KMS-11 (cell line): ENCODE measurements around the gene BMP8A.
"Not testable (repeated sequence)": the region's sequence is repeated elsewhere in the genome, so short reads cannot be mapped to it uniquely, and the experiment has no call there.

Experiments used
- H2AFZ ChIP-seq: fragments of 200-600 bp; sonication (generic); 2 replicates; pipeline ENCODE4 v1.6.1; 2016; ENCODE audit warnings: antibody characterized with exemption, mixed run types, low read depth
- H3K27ac ChIP-seq: fragments of 200-600 bp; sonication (generic); 2 replicates; pipeline ENCODE4 v1.6.1; 2016; ENCODE audit warnings: mild to moderate bottlenecking, mixed run types
- H3K27me3 ChIP-seq: fragments of 200-600 bp; sonication (generic); 2 replicates; pipeline ENCODE4 v1.6.1; 2017; ENCODE audit warnings: mild to moderate bottlenecking, low read depth, mixed run types, moderate library complexity; ENCODE audit not compliant: insufficient read depth
- H3K36me3 ChIP-seq: fragments of 200-600 bp; sonication (generic); 2 replicates; pipeline ENCODE4 v1.6.1; 2017; ENCODE audit warnings: mild to moderate bottlenecking, mixed run types; ENCODE audit not compliant: insufficient read depth
- H3K4me1 ChIP-seq: fragments of 200-600 bp; sonication (generic); 2 replicates; pipeline ENCODE4 v1.6.1; 2016; ENCODE audit warnings: mild to moderate bottlenecking, low read depth, mixed run types; ENCODE audit not compliant: poor library complexity, severe bottlenecking
- H3K4me2 ChIP-seq: fragments of 200-600 bp; sonication (generic); 2 replicates; pipeline ENCODE4 v1.7.0; 2016; ENCODE audit warnings: mild to moderate bottlenecking, mixed run types
- H3K4me3 ChIP-seq: fragments of 200-600 bp; sonication (generic); IDR thresholded peaks from 2 replicates; pipeline ENCODE4 v1.6.1; 2017; ENCODE audit warnings: low read depth, low read length, mixed read lengths; ENCODE audit not compliant: insufficient read depth
- H3K79me2 ChIP-seq: fragments of 200-600 bp; sonication (generic); 2 replicates; pipeline ENCODE4 v1.6.1; 2016; ENCODE audit warnings: low read depth, mixed run types; ENCODE audit not compliant: insufficient read depth
- H3K9ac ChIP-seq: fragments of 200-600 bp; sonication (generic); 2 replicates; pipeline ENCODE4 v1.6.1; 2016; ENCODE audit warnings: mild to moderate bottlenecking, mixed run types
- H4K20me1 ChIP-seq: fragments of 200-600 bp; sonication (generic); 2 replicates; pipeline ENCODE4 v1.6.1; 2016; ENCODE audit warnings: mild to moderate bottlenecking, mixed run types; ENCODE audit not compliant: insufficient read depth
- TF ChIP-seq, protein P1 (sequence below): fragments of 200-600 bp; sonication (generic); conservative IDR thresholded peaks from 2 replicates; pipeline ENCODE4 v1.6.1; 2017; ENCODE audit warnings: low read depth, mild to moderate bottlenecking, antibody characterized with exemption, low read length, moderate library complexity, mixed read lengths

BMP8A gene

DNA sequence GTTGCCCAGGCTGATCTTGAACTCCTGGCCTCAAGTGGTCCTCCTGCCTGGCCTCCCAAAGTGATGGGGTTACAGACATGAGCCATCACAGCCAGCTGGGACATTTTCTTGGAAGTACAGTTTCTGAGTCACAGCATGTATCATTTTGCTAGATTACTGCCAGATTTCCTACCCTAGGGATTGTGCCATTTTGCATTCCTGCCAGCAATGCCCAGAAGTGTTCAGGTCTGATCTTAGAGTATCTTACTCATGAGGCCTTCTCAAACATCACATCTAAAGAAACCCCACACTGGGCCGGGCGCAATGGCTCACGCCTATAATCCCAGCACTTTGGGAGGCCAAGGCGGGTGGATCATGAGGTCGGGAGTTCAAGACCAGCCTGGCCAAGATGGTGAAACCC, 10.2 kb downstream of the BMP8A start:
- TF ChIP-seq, protein P1, sequence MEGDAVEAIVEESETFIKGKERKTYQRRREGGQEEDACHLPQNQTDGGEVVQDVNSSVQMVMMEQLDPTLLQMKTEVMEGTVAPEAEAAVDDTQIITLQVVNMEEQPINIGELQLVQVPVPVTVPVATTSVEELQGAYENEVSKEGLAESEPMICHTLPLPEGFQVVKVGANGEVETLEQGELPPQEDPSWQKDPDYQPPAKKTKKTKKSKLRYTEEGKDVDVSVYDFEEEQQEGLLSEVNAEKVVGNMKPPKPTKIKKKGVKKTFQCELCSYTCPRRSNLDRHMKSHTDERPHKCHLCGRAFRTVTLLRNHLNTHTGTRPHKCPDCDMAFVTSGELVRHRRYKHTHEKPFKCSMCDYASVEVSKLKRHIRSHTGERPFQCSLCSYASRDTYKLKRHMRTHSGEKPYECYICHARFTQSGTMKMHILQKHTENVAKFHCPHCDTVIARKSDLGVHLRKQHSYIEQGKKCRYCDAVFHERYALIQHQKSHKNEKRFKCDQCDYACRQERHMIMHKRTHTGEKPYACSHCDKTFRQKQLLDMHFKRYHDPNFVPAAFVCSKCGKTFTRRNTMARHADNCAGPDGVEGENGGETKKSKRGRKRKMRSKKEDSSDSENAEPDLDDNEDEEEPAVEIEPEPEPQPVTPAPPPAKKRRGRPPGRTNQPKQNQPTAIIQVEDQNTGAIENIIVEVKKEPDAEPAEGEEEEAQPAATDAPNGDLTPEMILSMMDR, result no peak
- Histone ChIP-seq H3K9ac (no peak overlapping the region), H3K4me3 (no peak overlapping the region), H3K79me2 (no peaks in the 10 kb centered on the region), H2AFZ (no peak overlapping the region), H3K27me3 (no peaks in the 10 kb centered on the region), H4K20me1 (no peaks in the 10 kb centered on the region), H3K27ac (no peak overlapping the region), H3K4me2 (no peak overlapping the region), H3K4me1 (no peaks in the 10 kb centered on the region), H3K36me3 (no peaks in the 10 kb centered on the region)

DNA sequence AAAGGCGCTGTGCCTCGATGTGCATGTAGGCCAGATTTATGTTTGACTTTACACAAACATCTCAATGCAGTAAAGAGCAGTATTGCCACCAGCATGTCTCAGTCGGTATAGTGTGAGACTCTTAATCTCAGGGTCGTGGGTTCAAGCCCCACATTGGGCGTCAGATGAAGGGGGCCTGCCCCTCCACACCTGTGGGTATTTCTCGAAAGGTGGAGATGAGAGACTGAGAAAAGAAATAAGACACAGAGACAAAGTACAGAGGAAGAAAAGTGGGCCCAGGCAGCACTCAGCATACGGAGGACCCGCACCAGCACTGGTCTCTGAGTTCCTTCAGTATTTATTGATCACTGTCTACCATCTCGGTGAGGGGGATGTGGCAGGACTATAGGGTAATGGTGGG, 13.0 kb downstream of the BMP8A start:
- not testable (repeated sequence) for H3K9ac ChIP-seq, H2AFZ ChIP-seq, H3K36me3 ChIP-seq, H3K4me3 ChIP-seq, H4K20me1 ChIP-seq, H3K27me3 ChIP-seq, H3K4me2 ChIP-seq, H3K79me2 ChIP-seq, H3K27ac ChIP-seq
- peaks cover 27% of the 10 kb centered on the region for H3K4me1 ChIP-seq

DNA sequence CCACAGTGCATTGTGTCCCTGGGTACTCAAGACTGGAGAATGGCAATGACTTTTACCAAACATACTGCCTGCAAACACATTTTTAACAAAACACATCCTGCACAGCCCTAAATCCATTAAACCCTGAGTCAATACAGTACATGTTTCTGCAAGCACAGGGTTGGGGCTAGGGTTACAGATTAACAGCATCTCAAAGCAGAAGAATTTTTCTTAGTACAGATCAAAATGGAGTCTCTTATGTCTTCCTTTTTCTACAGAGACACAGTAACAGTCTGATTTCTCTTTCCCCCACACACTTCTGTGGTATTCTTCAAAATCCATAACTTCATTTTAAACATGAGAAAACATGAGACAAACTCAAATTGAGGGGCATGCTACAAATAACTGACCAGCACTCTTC, 13.9 kb downstream of the BMP8A start:
- H3K4me3 ChIP-seq, result no peak overlapping the region
- H3K27ac ChIP-seq, result no peak overlapping the region
- TF ChIP-seq, protein P1, result no peak
- no peaks in the 10 kb centered on the region for H3K79me2 ChIP-seq
- no peaks in the 10 kb centered on the region for H3K27me3 ChIP-seq
- H3K9ac ChIP-seq, result no peak overlapping the region
- peaks cover 31% of the 10 kb centered on the region for H3K4me1 ChIP-seq
- no peaks in the 10 kb centered on the region for H4K20me1 ChIP-seq
- H2AFZ ChIP-seq, result no peak overlapping the region
- no peak overlapping the region for H3K4me2 ChIP-seq
- no peaks in the 10 kb centered on the region for H3K36me3 ChIP-seq

- peaks cover 37% of the 10 kb centered on the region for H3K4me1 ChIP-seq
- H3K36me3 ChIP-seq, result no peaks in the 10 kb centered on the region
- no peak overlapping the region for H3K9ac ChIP-seq
- H3K4me3 ChIP-seq, result no peak overlapping the region
- no peaks in the 10 kb centered on the region for H4K20me1 ChIP-seq
- TF ChIP-seq, protein P1, result no peak
- H3K27me3 ChIP-seq, result no peaks in the 10 kb centered on the region
- no peak overlapping the region for H2AFZ ChIP-seq
- peak overlapping the region; percentile 59; the same call in 1 of the 2 replicates for H3K4me2 ChIP-seq
- H3K27ac ChIP-seq, result peak overlapping the region; percentile 92; the same call in 1 of the 2 replicates
- H3K79me2 ChIP-seq, result no peaks in the 10 kb centered on the region
Observed at GRCh38 chr1:39507230-39507928, 15.9 kb downstream of the BMP8A start.

DNA sequence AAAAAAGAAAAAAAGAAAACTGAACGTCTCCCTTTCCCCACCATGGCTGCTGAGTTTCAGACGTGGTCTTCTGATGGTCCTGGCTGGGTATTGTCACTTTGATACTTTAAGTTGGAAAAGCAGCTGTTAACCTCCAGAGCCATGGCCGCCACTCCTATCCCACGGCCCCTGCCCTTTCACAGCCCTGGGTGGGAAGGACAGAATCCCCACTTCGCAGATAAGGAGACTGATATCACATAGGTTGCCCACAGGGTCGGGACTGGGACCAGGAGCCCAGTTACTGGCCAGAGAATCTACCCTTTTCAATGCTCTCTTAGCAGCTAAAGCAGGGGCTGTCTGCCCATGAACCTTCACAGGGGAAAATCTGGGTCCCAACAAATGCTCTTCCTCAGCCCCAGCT, 16.8 kb downstream of the BMP8A start:
- Histone ChIP-seq H3K27ac (peak overlapping the region; percentile 92), H4K20me1 (no peaks in the 10 kb centered on the region), H3K4me2 (peak overlapping the region; percentile 59), H3K36me3 (no peaks in the 10 kb centered on the region), H3K4me1 (peaks cover 37% of the 10 kb centered on the region), H3K9ac (peak overlapping the region; percentile 56; the same call in 1 of the 2 replicates), H3K4me3 (no peak overlapping the region), H3K79me2 (no peaks in the 10 kb centered on the region), H3K27me3 (no peaks in the 10 kb centered on the region), H2AFZ (peak overlapping the region; percentile 73)
- TF ChIP-seq, protein P1, result no peak
